WTC11 (cell line): ENCODE results near the gene ELFN2. TPM values are rescaled to one million over a fixed set of nuclear protein-coding genes. Genes with fewer than 3 reads are reported as not detected.

Source experiments
- ATAC-seq: fragments of 200-7000 bp; cut with Tn5 transposase; 2 replicates; pipeline ENCODE4 v1.10.0; 2021; ENCODE audit warnings: mild to moderate bottlenecking, moderate library complexity
- CTCF ChIA-PET: fragments of 300-600 bp; sonication (Branson Sonifier 250); formaldehyde crosslinking; loops from one replicate; lab custom pipeline; 2021; ENCODE audit warnings: antibody characterized with exemption; lab: Charles Lee
- POLR2A ChIA-PET: fragments of 350-600 bp; sonication (Branson Sonifier 250); formaldehyde crosslinking; loops from one replicate; lab custom pipeline; 2021; ENCODE audit warnings: antibody characterized with exemption; lab: Charles Lee
- DNase-seq: peaks from one replicate; pipeline ENCODE4 v3.0.0; 2021; ENCODE audit warnings: low spot score
- H3K27ac Mint-ChIP-seq: 2 replicates; pipeline ENCODE4 v1.8.0; 2021; ENCODE audit warnings: mixed read lengths
- H3K27me3 Mint-ChIP-seq: 2 replicates; pipeline ENCODE4 v1.8.0; 2021; ENCODE audit warnings: low read depth, mild to moderate bottlenecking, moderate library complexity, mixed read lengths
- H3K36me3 Mint-ChIP-seq: 2 replicates; pipeline ENCODE4 v1.8.0; 2021; ENCODE audit warnings: mixed read lengths
- H3K4me1 Mint-ChIP-seq: 2 replicates; pipeline ENCODE4 v1.8.0; 2022; ENCODE audit warnings: mixed read lengths
- H3K4me3 Mint-ChIP-seq: 2 replicates; pipeline ENCODE4 v1.8.0; 2021; ENCODE audit warnings: mild to moderate bottlenecking, moderate library complexity, mixed read lengths
- H3K9me3 Mint-ChIP-seq: 2 replicates; pipeline ENCODE4 v1.8.0; 2021; ENCODE audit warnings: mixed read lengths
- MXD4 ChIP-seq: fragments of 250-450 bp; sonication (Bioruptor Pico); IDR thresholded peaks from 2 replicates; pipeline ENCODE4 v1.8.0; 2021; ENCODE audit warnings: mild to moderate bottlenecking, moderate library complexity, borderline replicate concordance
- NFATC4 ChIP-seq: fragments of 250-450 bp; sonication (Bioruptor Pico); IDR thresholded peaks from 2 replicates; pipeline ENCODE4 v1.9.0; 2021; ENCODE audit warnings: mild to moderate bottlenecking
- NFYB ChIP-seq: sonication (generic); formaldehyde crosslinking; conservative IDR thresholded peaks from 2 replicates; pipeline ENCODE4 v1.8.0; 2022; ENCODE audit warnings: low read depth, missing genetic modification reagents
- NR2C2 ChIP-seq: sonication (generic); formaldehyde crosslinking; IDR thresholded peaks from 2 replicates; pipeline ENCODE4 v1.8.0; 2022; ENCODE audit warnings: mild to moderate bottlenecking, missing genetic modification reagents
- RORB ChIP-seq: fragments of 250-450 bp; sonication (Bioruptor Pico); IDR thresholded peaks from 2 replicates; pipeline ENCODE4 v1.9.0; 2021; ENCODE audit warnings: mild to moderate bottlenecking
- TEAD1 ChIP-seq: sonication (generic); formaldehyde crosslinking; IDR thresholded peaks from 2 replicates; pipeline ENCODE4 v1.8.0; 2022; ENCODE audit warnings: mild to moderate bottlenecking, missing genetic modification reagents
- TEAD4 ChIP-seq: sonication (generic); formaldehyde crosslinking; IDR thresholded peaks from 2 replicates; pipeline ENCODE4 v1.8.0; 2022; ENCODE audit warnings: mild to moderate bottlenecking, missing genetic modification reagents
- ZBTB21 ChIP-seq: sonication (generic); formaldehyde crosslinking; IDR thresholded peaks from 2 replicates; pipeline ENCODE4 v1.8.1; 2023; ENCODE audit warnings: mild to moderate bottlenecking, missing genetic modification reagents, borderline replicate concordance
- ZNF121 ChIP-seq: sonication (generic); formaldehyde crosslinking; IDR thresholded peaks from 2 replicates; pipeline ENCODE4 v1.8.0; 2023; ENCODE audit warnings: missing genetic modification reagents
- ZNF232 ChIP-seq: sonication (generic); formaldehyde crosslinking; IDR thresholded peaks from 2 replicates; pipeline ENCODE4 v1.8.0; 2022; ENCODE audit warnings: mild to moderate bottlenecking, missing genetic modification reagents
- total RNA-seq: library from RNA; stranded (reverse); gene quantifications from 3 replicates; pipeline ENCODE4 v1.2.3, GENCODE V29; 2021
- TF ChIP-seq, protein P1 (sequence below): sonication (generic); formaldehyde crosslinking; IDR thresholded peaks from 2 replicates; pipeline ENCODE4 v1.8.1; 2022; ENCODE audit warnings: low read depth, mild to moderate bottlenecking, moderate library complexity, missing genetic modification reagents, borderline replicate concordance
- TF ChIP-seq, protein P2 (sequence below): sonication (generic); formaldehyde crosslinking; IDR thresholded peaks from 2 replicates; pipeline ENCODE4 v1.8.1; 2023; ENCODE audit warnings: mild to moderate bottlenecking, missing genetic modification reagents
- TF ChIP-seq, protein P3 (sequence below): fragments of 250-450 bp; sonication (Bioruptor Pico); IDR thresholded peaks from 2 replicates; pipeline ENCODE4 v2.1.2; 2022; ENCODE audit warnings: mild to moderate bottlenecking, moderate library complexity
- TF ChIP-seq, protein P4 (sequence below): sonication (generic); formaldehyde crosslinking; IDR thresholded peaks from 2 replicates; pipeline ENCODE4 v1.8.0; 2022; ENCODE audit warnings: mild to moderate bottlenecking, missing genetic modification reagents
- TF ChIP-seq, protein P5 (sequence below): fragments of 250-450 bp; sonication (Bioruptor Pico); conservative IDR thresholded peaks from 2 replicates; pipeline ENCODE4 v1.9.0; 2021; ENCODE audit warnings: mild to moderate bottlenecking
- TF ChIP-seq, protein P6 (sequence below): sonication (generic); formaldehyde crosslinking; IDR thresholded peaks from 2 replicates; pipeline ENCODE4 v1.8.0; 2022; ENCODE audit warnings: mild to moderate bottlenecking, missing genetic modification reagents
- TF ChIP-seq, protein P7 (sequence below): sonication (generic); formaldehyde crosslinking; IDR thresholded peaks from 2 replicates; pipeline ENCODE4 v1.8.0; 2023; ENCODE audit warnings: mild to moderate bottlenecking, missing genetic modification reagents
- TF ChIP-seq, protein P8 (sequence below): sonication (generic); formaldehyde crosslinking; conservative IDR thresholded peaks from 2 replicates; pipeline ENCODE4 v1.8.1; 2022; ENCODE audit warnings: mild to moderate bottlenecking, missing genetic modification reagents

ELFN2 gene
- total RNA-seq, 1 experiment from 2014 or later: 0.87 TPM

DNA sequence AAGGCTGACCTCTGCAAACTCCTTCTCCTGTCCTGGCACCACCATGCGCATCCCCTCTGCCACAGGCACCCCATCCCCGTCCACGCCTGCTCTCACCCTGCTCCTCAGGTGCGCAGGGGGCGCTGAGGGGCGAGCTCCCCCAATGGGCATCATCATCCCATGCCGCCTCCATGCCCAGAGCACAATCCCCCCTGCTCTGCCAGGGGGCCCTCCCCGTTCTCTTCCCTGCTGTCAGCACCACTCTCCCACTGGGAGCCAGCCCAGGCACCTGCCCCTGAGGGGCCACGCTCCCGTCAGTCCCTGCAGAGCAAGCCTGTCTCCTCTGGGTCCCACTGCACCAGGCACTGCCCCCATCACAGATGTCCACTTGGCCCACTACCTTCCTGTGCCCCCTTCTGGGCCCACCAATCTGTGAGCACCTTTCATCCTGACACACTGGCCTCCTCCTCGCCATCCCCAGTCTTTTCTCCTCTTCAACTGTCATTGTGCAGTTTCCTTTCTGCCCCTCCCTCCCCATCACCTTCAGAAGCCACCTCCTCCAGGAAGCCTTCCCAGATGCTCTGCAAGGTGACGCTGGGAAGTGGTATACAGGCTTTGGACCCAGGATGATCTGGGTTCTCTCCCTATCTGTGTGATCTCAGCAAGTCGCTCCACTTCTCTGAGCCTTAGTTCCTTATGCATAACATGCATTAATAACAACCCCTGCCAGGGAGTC, 82.4 kb downstream of the ELFN2 start:
- ChIA-PET CTCF (no interaction called here), POLR2A (no interaction called here)
- no peak overlapping the region for H3K4me3 Mint-ChIP-seq
- TF ChIP-seq RORB (CRISPR knock-in tag) (no peak), TEAD1 (no peak), TEAD4 (CRISPR knock-in tag) (no peak), ZNF121 (CRISPR knock-in tag) (no peak), NR2C2 (CRISPR knock-in tag) (no peak), ZBTB21 (CRISPR knock-in tag) (no peak), MXD4 (CRISPR knock-in tag) (no peak), NFYB (CRISPR knock-in tag) (no peak), NFATC4 (CRISPR knock-in tag) (no peak), ZNF232 (no peak)
- TF ChIP-seq, protein P1, sequence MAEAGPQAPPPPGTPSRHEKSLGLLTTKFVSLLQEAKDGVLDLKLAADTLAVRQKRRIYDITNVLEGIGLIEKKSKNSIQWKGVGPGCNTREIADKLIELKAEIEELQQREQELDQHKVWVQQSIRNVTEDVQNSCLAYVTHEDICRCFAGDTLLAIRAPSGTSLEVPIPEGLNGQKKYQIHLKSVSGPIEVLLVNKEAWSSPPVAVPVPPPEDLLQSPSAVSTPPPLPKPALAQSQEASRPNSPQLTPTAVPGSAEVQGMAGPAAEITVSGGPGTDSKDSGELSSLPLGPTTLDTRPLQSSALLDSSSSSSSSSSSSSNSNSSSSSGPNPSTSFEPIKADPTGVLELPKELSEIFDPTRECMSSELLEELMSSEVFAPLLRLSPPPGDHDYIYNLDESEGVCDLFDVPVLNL (CRISPR knock-in tag): no peak
- TF ChIP-seq, protein P2, sequence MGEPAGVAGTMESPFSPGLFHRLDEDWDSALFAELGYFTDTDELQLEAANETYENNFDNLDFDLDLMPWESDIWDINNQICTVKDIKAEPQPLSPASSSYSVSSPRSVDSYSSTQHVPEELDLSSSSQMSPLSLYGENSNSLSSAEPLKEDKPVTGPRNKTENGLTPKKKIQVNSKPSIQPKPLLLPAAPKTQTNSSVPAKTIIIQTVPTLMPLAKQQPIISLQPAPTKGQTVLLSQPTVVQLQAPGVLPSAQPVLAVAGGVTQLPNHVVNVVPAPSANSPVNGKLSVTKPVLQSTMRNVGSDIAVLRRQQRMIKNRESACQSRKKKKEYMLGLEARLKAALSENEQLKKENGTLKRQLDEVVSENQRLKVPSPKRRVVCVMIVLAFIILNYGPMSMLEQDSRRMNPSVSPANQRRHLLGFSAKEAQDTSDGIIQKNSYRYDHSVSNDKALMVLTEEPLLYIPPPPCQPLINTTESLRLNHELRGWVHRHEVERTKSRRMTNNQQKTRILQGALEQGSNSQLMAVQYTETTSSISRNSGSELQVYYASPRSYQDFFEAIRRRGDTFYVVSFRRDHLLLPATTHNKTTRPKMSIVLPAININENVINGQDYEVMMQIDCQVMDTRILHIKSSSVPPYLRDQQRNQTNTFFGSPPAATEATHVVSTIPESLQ: no peak
- TF ChIP-seq, protein P3, sequence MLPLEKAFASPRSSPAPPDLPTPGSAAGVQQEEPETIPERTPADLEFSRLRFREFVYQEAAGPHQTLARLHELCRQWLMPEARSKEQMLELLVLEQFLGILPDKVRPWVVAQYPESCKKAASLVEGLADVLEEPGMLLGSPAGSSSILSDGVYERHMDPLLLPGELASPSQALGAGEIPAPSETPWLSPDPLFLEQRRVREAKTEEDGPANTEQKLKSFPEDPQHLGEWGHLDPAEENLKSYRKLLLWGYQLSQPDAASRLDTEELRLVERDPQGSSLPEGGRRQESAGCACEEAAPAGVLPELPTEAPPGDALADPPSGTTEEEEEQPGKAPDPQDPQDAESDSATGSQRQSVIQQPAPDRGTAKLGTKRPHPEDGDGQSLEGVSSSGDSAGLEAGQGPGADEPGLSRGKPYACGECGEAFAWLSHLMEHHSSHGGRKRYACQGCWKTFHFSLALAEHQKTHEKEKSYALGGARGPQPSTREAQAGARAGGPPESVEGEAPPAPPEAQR (CRISPR knock-in tag): no peak
- TF ChIP-seq, protein P4, sequence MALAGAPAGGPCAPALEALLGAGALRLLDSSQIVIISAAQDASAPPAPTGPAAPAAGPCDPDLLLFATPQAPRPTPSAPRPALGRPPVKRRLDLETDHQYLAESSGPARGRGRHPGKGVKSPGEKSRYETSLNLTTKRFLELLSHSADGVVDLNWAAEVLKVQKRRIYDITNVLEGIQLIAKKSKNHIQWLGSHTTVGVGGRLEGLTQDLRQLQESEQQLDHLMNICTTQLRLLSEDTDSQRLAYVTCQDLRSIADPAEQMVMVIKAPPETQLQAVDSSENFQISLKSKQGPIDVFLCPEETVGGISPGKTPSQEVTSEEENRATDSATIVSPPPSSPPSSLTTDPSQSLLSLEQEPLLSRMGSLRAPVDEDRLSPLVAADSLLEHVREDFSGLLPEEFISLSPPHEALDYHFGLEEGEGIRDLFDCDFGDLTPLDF (CRISPR knock-in tag): no peak
- TF ChIP-seq, protein P5, sequence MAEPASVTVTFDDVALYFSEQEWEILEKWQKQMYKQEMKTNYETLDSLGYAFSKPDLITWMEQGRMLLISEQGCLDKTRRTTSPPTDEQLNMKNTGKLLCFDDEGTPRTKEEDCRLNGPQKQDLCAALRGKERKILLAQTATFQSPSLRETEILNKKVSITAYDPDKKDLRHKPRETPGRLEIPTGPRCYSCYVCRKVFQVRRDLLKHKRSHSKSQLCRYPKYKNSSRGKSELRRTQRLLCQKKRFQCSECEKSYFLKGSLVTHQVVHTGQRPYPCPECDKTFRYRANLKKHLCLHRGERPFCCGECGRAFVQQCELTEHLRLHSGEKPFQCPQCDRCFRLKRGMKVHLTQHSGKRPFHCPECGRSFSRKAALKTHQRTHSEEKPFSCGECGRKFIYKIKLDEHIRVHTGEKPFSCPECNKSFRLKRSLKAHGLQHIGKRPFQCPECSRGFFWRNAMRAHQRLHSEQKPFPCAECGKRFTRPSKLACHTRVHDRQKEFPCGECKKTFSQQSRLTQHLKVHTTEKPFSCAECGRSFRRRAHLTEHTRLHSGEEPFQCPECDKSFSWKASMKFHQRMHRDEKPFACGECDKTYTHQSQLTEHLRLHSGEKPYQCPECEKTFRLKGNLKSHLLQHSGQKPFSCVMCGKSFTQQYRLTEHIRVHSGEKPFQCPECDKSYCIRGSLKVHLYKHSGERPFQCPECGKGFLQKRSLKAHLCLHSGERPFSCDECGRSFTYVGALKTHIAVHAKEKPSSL: no peak
- TF ChIP-seq, protein P6, sequence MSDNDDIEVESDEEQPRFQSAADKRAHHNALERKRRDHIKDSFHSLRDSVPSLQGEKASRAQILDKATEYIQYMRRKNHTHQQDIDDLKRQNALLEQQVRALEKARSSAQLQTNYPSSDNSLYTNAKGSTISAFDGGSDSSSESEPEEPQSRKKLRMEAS (CRISPR knock-in tag): no peak
- TF ChIP-seq, protein P7, sequence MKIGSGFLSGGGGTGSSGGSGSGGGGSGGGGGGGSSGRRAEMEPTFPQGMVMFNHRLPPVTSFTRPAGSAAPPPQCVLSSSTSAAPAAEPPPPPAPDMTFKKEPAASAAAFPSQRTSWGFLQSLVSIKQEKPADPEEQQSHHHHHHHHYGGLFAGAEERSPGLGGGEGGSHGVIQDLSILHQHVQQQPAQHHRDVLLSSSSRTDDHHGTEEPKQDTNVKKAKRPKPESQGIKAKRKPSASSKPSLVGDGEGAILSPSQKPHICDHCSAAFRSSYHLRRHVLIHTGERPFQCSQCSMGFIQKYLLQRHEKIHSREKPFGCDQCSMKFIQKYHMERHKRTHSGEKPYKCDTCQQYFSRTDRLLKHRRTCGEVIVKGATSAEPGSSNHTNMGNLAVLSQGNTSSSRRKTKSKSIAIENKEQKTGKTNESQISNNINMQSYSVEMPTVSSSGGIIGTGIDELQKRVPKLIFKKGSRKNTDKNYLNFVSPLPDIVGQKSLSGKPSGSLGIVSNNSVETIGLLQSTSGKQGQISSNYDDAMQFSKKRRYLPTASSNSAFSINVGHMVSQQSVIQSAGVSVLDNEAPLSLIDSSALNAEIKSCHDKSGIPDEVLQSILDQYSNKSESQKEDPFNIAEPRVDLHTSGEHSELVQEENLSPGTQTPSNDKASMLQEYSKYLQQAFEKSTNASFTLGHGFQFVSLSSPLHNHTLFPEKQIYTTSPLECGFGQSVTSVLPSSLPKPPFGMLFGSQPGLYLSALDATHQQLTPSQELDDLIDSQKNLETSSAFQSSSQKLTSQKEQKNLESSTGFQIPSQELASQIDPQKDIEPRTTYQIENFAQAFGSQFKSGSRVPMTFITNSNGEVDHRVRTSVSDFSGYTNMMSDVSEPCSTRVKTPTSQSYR (CRISPR knock-in tag): no peak
- TF ChIP-seq, protein P8, sequence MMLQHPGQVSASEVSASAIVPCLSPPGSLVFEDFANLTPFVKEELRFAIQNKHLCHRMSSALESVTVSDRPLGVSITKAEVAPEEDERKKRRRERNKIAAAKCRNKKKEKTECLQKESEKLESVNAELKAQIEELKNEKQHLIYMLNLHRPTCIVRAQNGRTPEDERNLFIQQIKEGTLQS (CRISPR knock-in tag): no peak
- no peak for DNase-seq
- H3K27me3 Mint-ChIP-seq: peaks cover 11% of the 10 kb centered on the region
- no peak overlapping the region for H3K27ac Mint-ChIP-seq
- H3K9me3 Mint-ChIP-seq: no peaks in the 10 kb centered on the region
- no peaks in the 10 kb centered on the region for H3K36me3 Mint-ChIP-seq
- no peak for ATAC-seq
- peaks cover 27% of the 10 kb centered on the region for H3K4me1 Mint-ChIP-seq
